ENCODE data around the gene RNF6.
"Not testable (repeated sequence)": the region's sequence is repeated elsewhere in the genome, so short reads cannot be mapped to it uniquely, and the experiment has no call there.

Gene RNF6

GRCh38 chr13:26253262-26253786, 31.2 kb upstream of the RNF6 start:
- no peaks in the 10 kb centered on the region for H3K36me3 ChIP-seq
- TF ChIP-seq CTCF (IDR thresholded peaks at IDR 0.05): no peak
- H3K4me1 ChIP-seq: peaks cover 0 to 18% (median 15%) of the 10 kb centered on the region in 4 donors
- DNase-seq: no peak
- intact Hi-C loops (cut with DNase I; ENCODE audit: low total_unique reads): no loop called here
- peak overlapping the region; percentile 83 for H3K27ac ChIP-seq
- H3K9me3 ChIP-seq: no peaks in the 10 kb centered on the region
- no peaks in the 10 kb centered on the region for H3K27me3 ChIP-seq
- H3K4me3 ChIP-seq: peak overlapping the region; percentile 68 to 70

- H3K27me3 ChIP-seq; H3K4me3 ChIP-seq; intact Hi-C loops (cut with DNase I; ENCODE audit: low total_unique reads); H3K27ac ChIP-seq; H3K9me3 ChIP-seq; H3K36me3 ChIP-seq; DNase-seq: not testable (repeated sequence)
- peaks cover 0 to 18% (median 15%) of the 10 kb centered on the region in 4 donors for H3K4me1 ChIP-seq
These were observed 29.9 kb upstream of the RNF6 start for GRCh38 chr13:26252006-26252405.

GRCh38 chr13:26249551-26249950, 27.4 kb upstream of the RNF6 start:
- no peaks in the 10 kb centered on the region for H3K27me3 ChIP-seq
- no peak for DNase-seq
- H3K4me3 ChIP-seq: no peak overlapping the region
- no peak for TF ChIP-seq CTCF (IDR thresholded peaks at IDR 0.05)
- no peaks in the 10 kb centered on the region for H3K36me3 ChIP-seq
- no peaks in the 10 kb centered on the region for H3K9me3 ChIP-seq
- no peak overlapping the region for H3K27ac ChIP-seq
- intact Hi-C loops (cut with DNase I; ENCODE audit: low total_unique reads): no loop called here
- no peaks in the 10 kb centered on the region for H3K4me1 ChIP-seq

GRCh38 chr13:26247608-26248007, 25.5 kb upstream of the RNF6 start:
- Histone ChIP-seq H3K9me3 (peaks cover 0 to 4% (median 0%) of the 10 kb centered on the region in 3 donors), H3K36me3 (no peaks in the 10 kb centered on the region), H3K27me3 (no peaks in the 10 kb centered on the region), H3K4me3 (no peak overlapping the region), H3K27ac (no peak overlapping the region), H3K4me1 (no peaks in the 10 kb centered on the region)
- DNase-seq: no peak
- intact Hi-C loops (cut with DNase I; ENCODE audit: low total_unique reads): no loop called here
- TF ChIP-seq CTCF (IDR thresholded peaks at IDR 0.05): no peak

GRCh38 chr13:26247011-26247410, 24.9 kb upstream of the RNF6 start:
- intact Hi-C loops (cut with DNase I; ENCODE audit: low total_unique reads): no loop called here
- H3K27me3 ChIP-seq: no peaks in the 10 kb centered on the region
- no peaks in the 10 kb centered on the region for H3K36me3 ChIP-seq
- no peak overlapping the region for H3K4me3 ChIP-seq
- H3K27ac ChIP-seq: no peak overlapping the region
- H3K9me3 ChIP-seq: peaks cover 0 to 7% (median 0%) of the 10 kb centered on the region in 3 donors
- no peaks in the 10 kb centered on the region for H3K4me1 ChIP-seq
- TF ChIP-seq CTCF (IDR thresholded peaks at IDR 0.05): no peak
- no peak for DNase-seq

- no peak overlapping the region for H3K27ac ChIP-seq
- intact Hi-C loops (cut with DNase I; ENCODE audit: low total_unique reads): no loop called here
- no peaks in the 10 kb centered on the region for H3K4me1 ChIP-seq
- H3K9me3 ChIP-seq: peaks cover 0 to 7% (median 0%) of the 10 kb centered on the region in 3 donors
- H3K27me3 ChIP-seq: no peaks in the 10 kb centered on the region
- no peak for TF ChIP-seq CTCF (IDR thresholded peaks at IDR 0.05)
- H3K4me3 ChIP-seq: no peak overlapping the region
- no peak for DNase-seq
- H3K36me3 ChIP-seq: no peaks in the 10 kb centered on the region
These were observed 24.0 kb upstream of the RNF6 start for GRCh38 chr13:26246154-26246553.
